HuH-7 (cell line): ENCODE data around the gene SPATA3.

ENCODE experiments used
- DNase-seq: peaks from one replicate; pipeline ENCODE4 v3.0.0; 2011; ENCODE audit warnings: low spot score

SPATA3 gene

GRCh38 chr2:230968921-230969658, 26.8 kb upstream of the SPATA3 start:
- no peak for DNase-seq

- no peak for DNase-seq
Observed at GRCh38 chr2:230969659-230970015, 26.3 kb upstream of the SPATA3 start.

- no peak for DNase-seq
Observed at GRCh38 chr2:230972046-230972445, 23.9 kb upstream of the SPATA3 start.

- DNase-seq, result no peak
Observed at GRCh38 chr2:230974096-230974913, 21.6 kb upstream of the SPATA3 start.

GRCh38 chr2:230975927-230976326, 20.0 kb upstream of the SPATA3 start:
- DNase-seq, result no peak

- DNase-seq, result no peak
Observed at GRCh38 chr2:230976671-230977171, 19.2 kb upstream of the SPATA3 start.

- DNase-seq, result no peak
Observed at GRCh38 chr2:230980468-230980867, 15.5 kb upstream of the SPATA3 start.

GRCh38 chr2:230981704-230982103, 14.2 kb upstream of the SPATA3 start:
- no peak for DNase-seq

GRCh38 chr2:230982126-230982525, 13.8 kb upstream of the SPATA3 start:
- no peak for DNase-seq

- no peak for DNase-seq
Observed at GRCh38 chr2:230982528-230982927, 13.4 kb upstream of the SPATA3 start.

GRCh38 chr2:230983566-230983965, 12.4 kb upstream of the SPATA3 start:
- DNase-seq, result no peak

- no peak for DNase-seq
Observed at GRCh38 chr2:230984393-230985220, 11.3 kb upstream of the SPATA3 start.

- no peak for DNase-seq
Observed at GRCh38 chr2:230985519-230986231, 10.2 kb upstream of the SPATA3 start.

GRCh38 chr2:230986520-230987136, 9.3 kb upstream of the SPATA3 start:
- DNase-seq, result no peak

- DNase-seq, result peak; percentile 95
Observed at GRCh38 chr2:230987137-230988020, 8.5 kb upstream of the SPATA3 start.

GRCh38 chr2:230989731-230990130, 6.2 kb upstream of the SPATA3 start:
- no peak for DNase-seq

GRCh38 chr2:230990131-230990898, 5.6 kb upstream of the SPATA3 start:
- no peak for DNase-seq

GRCh38 chr2:230990899-230991150, 5.1 kb upstream of the SPATA3 start:
- DNase-seq, result no peak

GRCh38 chr2:230991598-230991997, 4.3 kb upstream of the SPATA3 start:
- no peak for DNase-seq

GRCh38 chr2:230996661-230997060, 740 bp downstream of the SPATA3 start:
- DNase-seq, result no peak
